Liver (tissue), 3 donors: ENCODE results near the gene ADCY7.

ENCODE experiments used
- GABPA ChIP-seq, 2 donors: IDR thresholded peaks in 1 of 2; conservative IDR thresholded peaks in 1 of 2; 2 replicates each; pipeline ENCODE4 v1.6.1; 2016; ENCODE audit warnings: antibody characterized with exemption in 2 of 2, mild to moderate bottlenecking in 1 of 2, moderate library complexity in 1 of 2
- JUND ChIP-seq, 2 donors: IDR thresholded peaks; 2 replicates each; pipeline ENCODE4 v1.6.1; 2016; ENCODE audit warnings: antibody characterized with exemption in 2 of 2
- RAD21 ChIP-seq, 2 donors: IDR thresholded peaks; 2 replicates each; pipeline ENCODE4 v1.6.1; 2016; ENCODE audit warnings: antibody characterized with exemption in 2 of 2, mild to moderate bottlenecking in 2 of 2
- TAF1 ChIP-seq: conservative IDR thresholded peaks from 2 replicates; pipeline ENCODE4 v1.6.1; 2016; ENCODE audit warnings: antibody characterized with exemption, mild to moderate bottlenecking
- TF ChIP-seq, protein P1 (sequence below): fragments of 150-350 bp; IDR thresholded peaks from 2 replicates; pipeline ENCODE4 v1.5.1; 2017; ENCODE audit warnings: improper control_type of control experiment, low read depth, low read length; ENCODE audit not compliant: missing input control
- TF ChIP-seq, protein P2 (sequence below): IDR thresholded peaks from 2 replicates; pipeline ENCODE4 v1.6.1; 2016; ENCODE audit warnings: antibody characterized with exemption
- TF ChIP-seq, protein P3 (sequence below): IDR thresholded peaks from 2 replicates; pipeline ENCODE4 v1.6.1; 2016; ENCODE audit warnings: antibody characterized with exemption, mild to moderate bottlenecking
- donor health status: healthy.
- donor health status: healthy.

DNA sequence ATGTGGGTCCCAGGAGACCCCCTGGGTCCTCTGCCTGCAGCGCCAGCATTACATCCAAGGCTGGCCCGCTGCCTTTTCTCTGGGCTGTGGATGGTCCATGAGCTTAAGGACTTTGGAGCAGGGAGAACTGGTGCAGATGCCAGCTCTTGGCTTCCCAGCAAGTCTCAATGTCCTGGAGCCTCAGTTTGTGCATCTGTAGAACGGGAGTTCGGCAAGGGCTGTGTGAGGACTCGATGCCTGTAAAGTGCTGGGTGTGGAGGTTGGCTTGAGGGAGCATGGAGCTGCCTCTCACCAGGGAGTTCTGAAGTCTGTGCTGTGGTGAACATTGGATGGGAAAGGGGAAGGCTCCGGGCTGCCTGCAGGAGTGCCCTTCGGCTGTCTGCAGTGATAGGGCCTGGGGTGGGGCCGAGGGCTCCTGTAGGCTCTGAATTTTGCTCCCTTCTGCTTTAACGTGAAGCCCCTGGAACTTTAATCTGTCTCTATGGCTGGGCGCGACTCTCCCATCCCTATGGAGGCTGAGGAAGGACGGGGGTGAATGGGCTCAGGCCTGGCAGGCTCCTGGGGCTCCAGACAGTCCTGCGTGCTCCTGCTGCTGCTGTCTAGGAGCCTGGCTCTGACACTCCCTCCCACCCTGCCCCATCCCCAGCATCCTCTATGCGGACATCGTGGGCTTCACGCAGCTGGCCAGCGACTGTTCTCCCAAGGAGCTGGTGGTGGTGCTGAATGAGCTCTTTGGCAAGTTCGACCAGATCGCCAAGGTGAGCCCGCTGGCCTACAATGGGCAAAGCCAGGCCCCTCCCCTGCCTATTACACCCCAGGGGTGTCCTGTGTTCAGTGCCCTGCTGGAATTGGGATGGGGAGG, 27.9 kb downstream of the ADCY7 start:
- TF ChIP-seq, protein P1, sequence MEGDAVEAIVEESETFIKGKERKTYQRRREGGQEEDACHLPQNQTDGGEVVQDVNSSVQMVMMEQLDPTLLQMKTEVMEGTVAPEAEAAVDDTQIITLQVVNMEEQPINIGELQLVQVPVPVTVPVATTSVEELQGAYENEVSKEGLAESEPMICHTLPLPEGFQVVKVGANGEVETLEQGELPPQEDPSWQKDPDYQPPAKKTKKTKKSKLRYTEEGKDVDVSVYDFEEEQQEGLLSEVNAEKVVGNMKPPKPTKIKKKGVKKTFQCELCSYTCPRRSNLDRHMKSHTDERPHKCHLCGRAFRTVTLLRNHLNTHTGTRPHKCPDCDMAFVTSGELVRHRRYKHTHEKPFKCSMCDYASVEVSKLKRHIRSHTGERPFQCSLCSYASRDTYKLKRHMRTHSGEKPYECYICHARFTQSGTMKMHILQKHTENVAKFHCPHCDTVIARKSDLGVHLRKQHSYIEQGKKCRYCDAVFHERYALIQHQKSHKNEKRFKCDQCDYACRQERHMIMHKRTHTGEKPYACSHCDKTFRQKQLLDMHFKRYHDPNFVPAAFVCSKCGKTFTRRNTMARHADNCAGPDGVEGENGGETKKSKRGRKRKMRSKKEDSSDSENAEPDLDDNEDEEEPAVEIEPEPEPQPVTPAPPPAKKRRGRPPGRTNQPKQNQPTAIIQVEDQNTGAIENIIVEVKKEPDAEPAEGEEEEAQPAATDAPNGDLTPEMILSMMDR, result no peak
- TF ChIP-seq GABPA (IDR thresholded peaks at IDR 0.05 in 1 of 2, conservative IDR thresholded peaks at IDR 0.05 in 1 of 2), result no peak
- no peak for TF ChIP-seq RAD21 (IDR thresholded peaks at IDR 0.05)
- no peak for TF ChIP-seq JUND (IDR thresholded peaks at IDR 0.05)
- no peak for TF ChIP-seq TAF1
- TF ChIP-seq, protein P2, sequence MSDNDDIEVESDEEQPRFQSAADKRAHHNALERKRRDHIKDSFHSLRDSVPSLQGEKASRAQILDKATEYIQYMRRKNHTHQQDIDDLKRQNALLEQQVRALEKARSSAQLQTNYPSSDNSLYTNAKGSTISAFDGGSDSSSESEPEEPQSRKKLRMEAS, result no peak
- TF ChIP-seq, protein P3, sequence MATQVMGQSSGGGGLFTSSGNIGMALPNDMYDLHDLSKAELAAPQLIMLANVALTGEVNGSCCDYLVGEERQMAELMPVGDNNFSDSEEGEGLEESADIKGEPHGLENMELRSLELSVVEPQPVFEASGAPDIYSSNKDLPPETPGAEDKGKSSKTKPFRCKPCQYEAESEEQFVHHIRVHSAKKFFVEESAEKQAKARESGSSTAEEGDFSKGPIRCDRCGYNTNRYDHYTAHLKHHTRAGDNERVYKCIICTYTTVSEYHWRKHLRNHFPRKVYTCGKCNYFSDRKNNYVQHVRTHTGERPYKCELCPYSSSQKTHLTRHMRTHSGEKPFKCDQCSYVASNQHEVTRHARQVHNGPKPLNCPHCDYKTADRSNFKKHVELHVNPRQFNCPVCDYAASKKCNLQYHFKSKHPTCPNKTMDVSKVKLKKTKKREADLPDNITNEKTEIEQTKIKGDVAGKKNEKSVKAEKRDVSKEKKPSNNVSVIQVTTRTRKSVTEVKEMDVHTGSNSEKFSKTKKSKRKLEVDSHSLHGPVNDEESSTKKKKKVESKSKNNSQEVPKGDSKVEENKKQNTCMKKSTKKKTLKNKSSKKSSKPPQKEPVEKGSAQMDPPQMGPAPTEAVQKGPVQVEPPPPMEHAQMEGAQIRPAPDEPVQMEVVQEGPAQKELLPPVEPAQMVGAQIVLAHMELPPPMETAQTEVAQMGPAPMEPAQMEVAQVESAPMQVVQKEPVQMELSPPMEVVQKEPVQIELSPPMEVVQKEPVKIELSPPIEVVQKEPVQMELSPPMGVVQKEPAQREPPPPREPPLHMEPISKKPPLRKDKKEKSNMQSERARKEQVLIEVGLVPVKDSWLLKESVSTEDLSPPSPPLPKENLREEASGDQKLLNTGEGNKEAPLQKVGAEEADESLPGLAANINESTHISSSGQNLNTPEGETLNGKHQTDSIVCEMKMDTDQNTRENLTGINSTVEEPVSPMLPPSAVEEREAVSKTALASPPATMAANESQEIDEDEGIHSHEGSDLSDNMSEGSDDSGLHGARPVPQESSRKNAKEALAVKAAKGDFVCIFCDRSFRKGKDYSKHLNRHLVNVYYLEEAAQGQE, result no peak
